ENCODE results near the gene PFKFB3.
"Not testable (repeated sequence)": the region's sequence is repeated elsewhere in the genome, so short reads cannot be mapped to it uniquely, and the experiment has no call there.

Gene PFKFB3

DNA sequence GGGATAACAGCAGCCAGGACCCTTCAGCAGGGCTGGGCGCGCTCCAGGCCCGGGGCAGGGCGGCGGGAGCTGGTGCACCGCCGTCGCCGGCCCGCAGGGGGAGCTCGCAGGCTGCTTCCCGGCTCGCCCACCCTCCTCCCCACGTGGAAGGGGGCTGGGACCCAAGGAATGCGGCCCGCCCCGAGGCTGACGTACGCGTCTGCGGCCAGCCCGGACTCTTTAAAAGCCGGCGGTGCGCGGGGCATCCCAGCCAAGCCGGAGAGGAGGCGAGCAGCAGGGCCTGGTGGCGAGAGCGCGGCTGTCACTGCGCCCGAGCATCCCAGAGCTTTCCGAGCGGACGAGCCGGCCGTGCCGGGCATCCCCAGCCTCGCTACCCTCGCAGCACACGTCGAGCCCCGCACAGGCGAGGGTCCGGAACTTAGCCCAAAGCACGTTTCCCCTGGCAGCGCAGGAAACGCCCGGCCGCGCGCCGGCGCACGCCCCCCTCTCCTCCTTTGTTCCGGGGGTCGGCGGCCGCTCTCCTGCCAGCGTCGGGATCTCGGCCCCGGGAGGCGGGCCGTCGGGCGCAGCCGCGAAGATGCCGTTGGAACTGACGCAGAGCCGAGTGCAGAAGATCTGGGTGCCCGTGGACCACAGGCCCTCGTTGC, at the start of gene PFKFB3:
PFKFB3 (plus strand) TSS at position 249 of the 647 bp plus-strand sequence; CDS start at position 578, 329 bp downstream.
- peak; percentile 67 for DNase-seq

GRCh38 chr10:6153845-6154244, 48.9 kb upstream of the PFKFB3 start:
- DNase-seq: no peak

GRCh38 chr10:6154566-6154965, 48.2 kb upstream of the PFKFB3 start:
- no peak for DNase-seq

GRCh38 chr10:6158276-6158675, 44.5 kb upstream of the PFKFB3 start:
- DNase-seq: no peak

DNA sequence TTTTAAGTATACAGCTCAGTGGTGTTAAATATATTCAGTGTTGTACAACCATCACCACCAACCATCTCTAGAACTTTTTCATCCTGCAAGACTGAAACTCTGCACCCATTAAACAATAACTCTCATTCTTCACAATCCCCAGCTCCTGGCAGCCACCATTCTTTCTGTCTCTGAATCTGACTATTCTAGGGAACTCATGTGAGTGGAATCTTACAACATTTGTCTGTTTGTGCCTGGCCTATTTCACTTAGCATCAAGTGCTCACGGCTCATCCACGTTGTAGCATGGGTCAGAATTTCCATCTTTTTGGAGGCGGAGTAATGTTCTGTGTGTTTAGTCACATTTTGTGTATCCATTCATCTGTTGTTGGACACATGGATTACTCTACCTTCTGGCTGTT, 40.8 kb upstream of the PFKFB3 start:
- DNase-seq: no peak

GRCh38 chr10:6162589-6163356, 40.0 kb upstream of the PFKFB3 start:
- no peak for DNase-seq

DNA sequence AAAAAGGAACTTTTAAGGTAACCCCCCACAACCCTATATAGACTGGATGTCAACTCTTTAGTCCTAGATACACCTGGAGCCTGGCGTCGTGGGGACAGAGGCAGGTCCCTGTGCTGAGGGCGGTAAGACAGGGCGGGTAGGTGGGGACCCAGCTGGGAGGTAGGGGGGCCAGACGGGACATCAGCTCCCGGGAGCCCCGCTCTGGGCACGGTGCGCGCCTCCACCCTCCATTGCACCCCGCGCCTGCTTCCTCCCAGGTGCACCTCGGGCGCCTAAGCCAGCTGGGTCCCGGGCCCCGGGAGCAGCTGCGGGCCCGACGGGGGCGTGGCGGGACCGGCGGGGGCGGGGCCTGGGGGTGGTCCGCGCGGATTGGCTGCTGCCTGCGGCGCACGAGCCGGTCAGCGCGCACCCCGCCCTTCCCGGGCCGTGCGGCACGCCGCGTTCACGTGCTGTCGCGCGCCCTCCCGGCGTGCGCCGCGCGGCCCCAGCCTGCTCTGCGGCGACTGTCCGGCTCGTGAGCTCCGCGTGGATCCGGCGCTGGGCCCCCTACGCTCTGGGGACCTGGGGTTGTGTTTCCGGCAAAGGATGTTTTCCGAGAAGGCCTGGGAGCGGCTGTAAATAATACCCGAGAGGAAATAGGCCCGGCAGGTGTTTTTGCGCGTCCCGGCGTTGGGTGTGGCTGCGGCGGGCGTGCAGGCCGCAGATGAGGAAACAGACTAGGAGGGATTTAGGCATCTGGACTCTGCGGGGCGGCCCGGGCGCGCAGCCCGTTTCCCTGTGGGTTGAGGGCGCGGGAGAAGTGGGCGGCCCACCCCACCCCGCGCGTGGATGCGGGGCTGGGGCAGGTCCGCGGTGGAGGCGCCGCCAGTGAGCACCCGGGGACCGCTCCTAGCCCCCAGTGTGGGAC, 39.1 kb upstream of the PFKFB3 start:
- peak; percentile 28 for DNase-seq

DNA sequence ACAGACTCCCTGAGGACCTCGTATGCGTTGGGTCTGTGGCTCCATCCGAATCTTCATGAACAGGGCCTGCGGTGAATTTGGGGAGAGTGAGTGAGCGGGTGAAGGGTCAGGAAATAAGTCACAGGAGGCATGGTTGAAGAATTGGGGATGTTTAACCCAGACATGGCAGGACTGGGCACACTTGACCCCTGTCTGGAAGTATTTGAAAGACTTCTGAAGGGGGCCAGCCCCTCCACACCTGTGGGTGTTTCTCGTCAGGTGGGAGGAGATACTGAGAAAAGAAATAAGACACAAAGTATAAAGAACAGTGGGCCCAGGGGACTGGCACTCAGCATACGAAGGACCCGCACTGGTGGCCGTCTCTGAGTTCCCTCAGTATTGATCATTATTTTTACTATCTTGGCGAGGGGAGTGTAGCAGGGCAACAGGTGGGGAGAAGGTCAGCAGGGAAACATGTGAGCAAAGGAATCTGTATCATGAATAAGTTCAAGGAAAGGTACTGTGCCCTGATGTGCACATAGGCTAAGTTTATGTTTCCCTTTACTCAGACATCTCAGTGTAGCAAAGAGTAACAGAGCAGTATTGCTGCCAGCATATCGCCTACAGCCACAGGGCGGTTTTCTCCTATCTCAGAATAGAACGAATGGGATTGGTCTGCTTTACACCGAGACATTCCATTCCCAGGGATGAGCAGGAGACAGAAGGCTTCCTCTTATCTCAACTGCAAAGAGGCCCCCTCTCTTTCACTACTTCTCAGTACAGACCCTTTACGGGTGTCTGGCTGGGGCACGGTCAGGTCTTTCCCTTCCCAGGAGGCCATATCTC, 38.2 kb upstream of the PFKFB3 start:
- DNase-seq: no peak

DNA sequence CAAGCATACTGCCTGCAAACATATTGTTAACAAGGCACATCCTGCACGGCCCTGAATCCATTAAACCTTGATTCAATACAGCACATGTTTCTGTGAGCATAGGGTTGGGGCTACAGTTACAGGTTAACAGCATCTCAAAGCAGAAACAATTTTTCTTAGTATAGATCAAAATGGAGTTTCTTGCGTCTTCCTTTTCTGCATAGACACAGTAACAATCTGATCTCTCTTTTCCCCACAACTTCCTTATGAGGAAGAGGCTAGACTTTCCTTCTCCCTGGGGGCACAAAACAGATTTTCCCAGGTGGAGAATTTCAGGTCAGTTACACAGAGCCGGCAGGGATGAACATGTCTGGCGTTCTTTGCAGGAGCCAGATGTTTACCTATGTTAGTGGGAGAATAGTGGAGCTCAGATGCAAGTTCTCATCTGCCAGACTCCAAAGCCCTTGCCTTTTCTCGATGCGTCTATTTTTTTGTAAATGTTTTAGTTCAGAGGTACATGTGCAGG, 37.5 kb upstream of the PFKFB3 start:
- DNase-seq: no peak

DNA sequence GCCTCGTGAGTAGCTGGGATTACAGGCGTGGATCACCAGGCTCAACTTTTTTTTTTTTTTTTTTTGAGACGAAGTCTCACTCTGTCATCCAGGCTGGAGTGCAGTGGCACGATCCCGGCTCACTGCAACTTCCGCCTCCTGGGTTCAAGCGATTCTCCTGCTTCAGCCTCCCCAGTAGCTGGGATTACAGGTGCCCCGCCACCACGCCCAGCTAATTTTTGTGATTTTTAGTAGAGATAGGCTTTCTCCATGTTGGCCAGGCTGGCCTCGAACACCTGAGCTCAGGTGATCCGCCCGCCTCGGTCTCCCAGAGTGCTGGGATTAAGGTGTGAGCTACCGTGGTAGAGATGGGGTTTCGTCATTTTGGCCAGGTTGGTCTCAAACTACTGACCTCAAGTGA, 36.8 kb upstream of the PFKFB3 start:
- DNase-seq: not testable (repeated sequence)

- no peak for DNase-seq
Observed at GRCh38 chr10:6167456-6167855, 35.3 kb upstream of the PFKFB3 start.

DNA sequence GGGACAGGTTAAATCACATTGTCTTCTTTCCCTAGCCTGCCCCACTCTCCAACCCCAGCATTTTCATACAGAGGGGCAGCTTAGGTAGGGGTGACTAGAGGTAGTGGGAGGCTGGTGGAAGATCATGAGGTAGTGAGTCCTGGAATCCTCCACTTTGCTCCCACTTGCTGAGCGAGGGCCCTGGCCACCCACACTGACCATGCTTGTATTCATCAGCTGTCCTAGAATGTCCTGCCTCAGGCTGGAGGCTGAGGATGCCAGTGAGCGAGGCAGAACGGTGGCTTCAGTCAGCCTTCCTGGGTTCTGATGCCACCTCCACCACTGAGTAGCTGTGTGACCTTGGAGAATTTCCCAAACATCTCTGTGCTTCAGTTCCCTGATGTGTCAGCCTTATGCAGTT, 34.6 kb upstream of the PFKFB3 start:
- no peak for DNase-seq

GRCh38 chr10:6170638-6171037, 32.1 kb upstream of the PFKFB3 start:
- no peak for DNase-seq

GRCh38 chr10:6171881-6172695, 30.6 kb upstream of the PFKFB3 start:
- DNase-seq: no peak

DNA sequence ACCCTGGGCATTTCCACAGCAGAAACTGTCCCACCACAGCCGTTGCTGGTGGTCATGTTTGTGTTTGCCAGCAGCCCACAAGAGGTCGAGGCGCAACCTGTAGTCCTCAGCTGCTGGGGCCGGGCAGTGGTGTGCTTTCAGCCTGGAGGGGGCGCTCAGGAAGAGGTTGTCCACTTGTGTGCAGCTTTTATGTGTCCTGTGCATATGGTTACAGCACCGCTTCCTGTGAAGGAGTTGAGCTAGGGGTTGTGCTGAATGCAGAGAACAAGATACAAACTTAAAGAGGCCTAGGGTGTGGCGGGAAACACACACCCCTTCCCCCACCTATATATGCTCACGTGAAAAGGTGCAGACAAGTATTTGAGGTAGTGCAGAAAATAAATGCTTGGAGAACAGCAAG, 29.5 kb upstream of the PFKFB3 start:
- no peak for DNase-seq

- no peak for DNase-seq
Observed at GRCh38 chr10:6174201-6174874, 28.4 kb upstream of the PFKFB3 start.

GRCh38 chr10:6175329-6176055, 27.2 kb upstream of the PFKFB3 start:
- DNase-seq: no peak

GRCh38 chr10:6176691-6177231, 26.0 kb upstream of the PFKFB3 start:
- no peak for DNase-seq

- DNase-seq: no peak
Observed at GRCh38 chr10:6177880-6178281, 24.9 kb upstream of the PFKFB3 start.

DNA sequence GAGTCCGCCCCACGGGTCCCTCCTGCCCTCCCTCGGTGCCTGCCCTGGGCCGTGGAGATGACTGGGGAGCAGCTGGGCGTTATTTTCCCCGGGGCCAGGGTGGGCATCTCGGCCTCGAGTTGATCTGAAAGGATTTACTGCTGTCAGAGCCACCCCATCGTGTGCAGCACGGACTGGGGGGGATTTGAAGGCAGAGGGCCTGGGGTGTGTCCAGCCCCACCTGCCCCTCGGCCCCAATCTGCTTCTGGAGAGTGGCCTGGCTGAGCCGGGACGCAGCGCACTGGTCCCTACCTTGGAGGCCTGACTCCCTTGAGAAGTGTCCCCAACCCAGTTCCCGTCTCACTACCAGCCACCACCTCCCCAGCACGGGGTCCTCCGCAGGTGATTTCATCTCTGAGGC, 24.2 kb upstream of the PFKFB3 start:
- DNase-seq: no peak

Measured in NCI-H2227 treated with DMSO at 0.1 percent for 48 hours (cell line).